Stimulated activated naive B cell treated with anti-CD40 and anti-IgM and Interleukin-4, amounts not matched to agents 10 μg/mL and 1 μg/mL and 100 μg/mL, for 72 hours (primary cell): ENCODE data around the gene EPN3.

Source experiments
- ATAC-seq, 2 donors: fragments of 150-1000 bp; cut with Tn5 transposase; replicated peaks; 2 replicates each; pipeline ENCODE4 v1.10.0; 2021; ENCODE audit warnings: moderate library complexity in 1 of 2
- DNase-seq: peaks from one replicate; pipeline ENCODE4 v3.0.0; 2021
- H3K27ac Mint-ChIP-seq: one replicate; pipeline ENCODE4 v1.8.0; 2022; ENCODE audit warnings: mild to moderate bottlenecking, mixed read lengths
- H3K27me3 Mint-ChIP-seq, 2 donors: one replicate each; pipeline ENCODE4 v1.8.0; 2022; ENCODE audit warnings: mixed read lengths in 2 of 2
- H3K36me3 Mint-ChIP-seq, 2 donors: one replicate each; pipeline ENCODE4 v1.8.0; 2022; ENCODE audit warnings: mixed read lengths in 2 of 2, mild to moderate bottlenecking in 1 of 2
- H3K4me1 Mint-ChIP-seq, 2 donors: one replicate each; pipeline ENCODE4 v1.8.0; 2022; ENCODE audit warnings: mixed read lengths in 2 of 2, mild to moderate bottlenecking in 1 of 2
- H3K4me3 Mint-ChIP-seq, 2 donors: one replicate each; pipeline ENCODE4 v1.8.0; 2022; ENCODE audit warnings: mild to moderate bottlenecking in 2 of 2, mixed read lengths in 2 of 2, moderate library complexity in 1 of 2
- H3K9me3 Mint-ChIP-seq, 2 donors: one replicate each; pipeline ENCODE4 v1.8.0; 2022; ENCODE audit warnings: mixed read lengths in 2 of 2, mild to moderate bottlenecking in 1 of 2

Gene EPN3

GRCh38 chr17:50501054-50501453 is 31.5 kb upstream of the EPN3 start:
- DNase-seq (no peak), ATAC-seq (no peak)
- Mint-ChIP-seq H3K36me3 (no peaks in the 10 kb centered on the region), H3K4me1 (no peaks in the 10 kb centered on the region), H3K9me3 (no peaks in the 10 kb centered on the region), H3K27ac (no peak overlapping the region), H3K27me3 (peaks cover 11 to 22% of the 10 kb centered on the region in 2 donors), H3K4me3 (no peak overlapping the region)

- H3K4me3 Mint-ChIP-seq, result no peak overlapping the region
- H3K4me1 Mint-ChIP-seq, result peaks cover 0 to under 1% of the 10 kb centered on the region in 2 donors
- H3K36me3 Mint-ChIP-seq, result no peaks in the 10 kb centered on the region
- peaks cover 11 to 23% of the 10 kb centered on the region in 2 donors for H3K27me3 Mint-ChIP-seq
- H3K9me3 Mint-ChIP-seq, result no peaks in the 10 kb centered on the region
- no peak overlapping the region for H3K27ac Mint-ChIP-seq
- DNase-seq (no peak), ATAC-seq (no peak)
These were observed 30.1 kb upstream of the EPN3 start for GRCh38 chr17:50502301-50502990.

- Mint-ChIP-seq H3K9me3 (no peaks in the 10 kb centered on the region), H3K27me3 (peaks cover 18 to 26% of the 10 kb centered on the region in 2 donors), H3K4me3 (no peak overlapping the region), H3K4me1 (peaks cover 7 to 15% of the 10 kb centered on the region in 2 donors), H3K36me3 (no peaks in the 10 kb centered on the region), H3K27ac (no peak overlapping the region)
- DNase-seq (no peak), ATAC-seq (no peak)
These were observed 26.9 kb upstream of the EPN3 start for GRCh38 chr17:50505591-50506130.

GRCh38 chr17:50506298-50506697 is 26.2 kb upstream of the EPN3 start:
- Mint-ChIP-seq H3K36me3 (no peaks in the 10 kb centered on the region), H3K4me1 (peaks cover 9 to 20% of the 10 kb centered on the region in 2 donors), H3K4me3 (no peak overlapping the region), H3K9me3 (no peaks in the 10 kb centered on the region), H3K27me3 (peaks cover 18 to 26% of the 10 kb centered on the region in 2 donors), H3K27ac (no peak overlapping the region)
- DNase-seq (no peak), ATAC-seq (no peak)

GRCh38 chr17:50507871-50508572 is 24.5 kb upstream of the EPN3 start, which contains the start of gene MYCBPAP:
Gene MYCBPAP (plus strand): TSS chr17:50508439. CDS start chr17:50508675, 236 bp downstream.
- H3K27me3 Mint-ChIP-seq, result peaks cover 22 to 34% of the 10 kb centered on the region in 2 donors

GRCh38 chr17:50508573-50509460 is 23.7 kb upstream of the EPN3 start:
- ATAC-seq (no peak), DNase-seq (no peak)
- Mint-ChIP-seq H3K27ac (peak overlapping the region; percentile 32), H3K4me3 (peak overlapping the region; percentile 85 to 90), H3K36me3 (no peaks in the 10 kb centered on the region), H3K4me1 (peaks cover 13 to 24% of the 10 kb centered on the region in 2 donors), H3K27me3 (peaks cover 19 to 33% of the 10 kb centered on the region in 2 donors), H3K9me3 (no peaks in the 10 kb centered on the region)

More at GRCh38 chr17:50507871-50508572, 24.5 kb upstream of the EPN3 start, which contains the start of gene MYCBPAP:
- no peaks in the 10 kb centered on the region for H3K36me3 Mint-ChIP-seq
- DNase-seq (peak; percentile 70), ATAC-seq (peak; percentile 84 to 88)
- peaks cover 13 to 24% of the 10 kb centered on the region in 2 donors for H3K4me1 Mint-ChIP-seq
- H3K9me3 Mint-ChIP-seq, result no peaks in the 10 kb centered on the region
- H3K4me3 Mint-ChIP-seq, result peak within 1 kb of the TSS; percentile 85 to 90
- peak within 1 kb of the TSS; percentile 91 for H3K27ac Mint-ChIP-seq

- peak; percentile 34 to 64 for ATAC-seq
- Mint-ChIP-seq H3K36me3 (no peaks in the 10 kb centered on the region), H3K4me3 (no peak overlapping the region), H3K27me3 (peaks cover 11 to 21% of the 10 kb centered on the region in 2 donors), H3K4me1 (peaks cover 13 to 24% of the 10 kb centered on the region in 2 donors), H3K27ac (no peak overlapping the region), H3K9me3 (no peaks in the 10 kb centered on the region)
- DNase-seq, result no peak
These were observed 21.5 kb upstream of the EPN3 start for GRCh38 chr17:50511058-50511457.

GRCh38 chr17:50513495-50513894 is 19.0 kb upstream of the EPN3 start:
- H3K4me1 Mint-ChIP-seq, result peaks cover 10 to 17% of the 10 kb centered on the region in 2 donors
- no peak overlapping the region for H3K27ac Mint-ChIP-seq

GRCh38 chr17:50514388-50514787 is 18.1 kb upstream of the EPN3 start:
- H3K4me1 Mint-ChIP-seq, result peaks cover 6 to 9% of the 10 kb centered on the region in 2 donors
- no peak for DNase-seq
- H3K27ac Mint-ChIP-seq, result no peak overlapping the region
- H3K27me3 Mint-ChIP-seq, result peaks cover 5 to 12% of the 10 kb centered on the region in 2 donors
- H3K36me3 Mint-ChIP-seq, result no peaks in the 10 kb centered on the region
- H3K9me3 Mint-ChIP-seq, result no peaks in the 10 kb centered on the region
- no peak for ATAC-seq
- H3K4me3 Mint-ChIP-seq, result no peak overlapping the region

More at GRCh38 chr17:50513495-50513894, 19.0 kb upstream of the EPN3 start:
- no peaks in the 10 kb centered on the region for H3K36me3 Mint-ChIP-seq
- H3K4me3 Mint-ChIP-seq, result no peak overlapping the region
- no peaks in the 10 kb centered on the region for H3K9me3 Mint-ChIP-seq
- H3K27me3 Mint-ChIP-seq, result peaks cover 8 to 18% of the 10 kb centered on the region in 2 donors
- DNase-seq, result no peak
- no peak for ATAC-seq

GRCh38 chr17:50514936-50515702 is 17.4 kb upstream of the EPN3 start:
- no peaks in the 10 kb centered on the region for H3K36me3 Mint-ChIP-seq
- H3K4me3 Mint-ChIP-seq, result no peak overlapping the region
- H3K27me3 Mint-ChIP-seq, result peaks cover 5 to 12% of the 10 kb centered on the region in 2 donors
- ATAC-seq (no peak), DNase-seq (no peak)
- H3K27ac Mint-ChIP-seq, result no peak overlapping the region
- H3K4me1 Mint-ChIP-seq, result peaks cover 6 to 9% of the 10 kb centered on the region in 2 donors
- H3K9me3 Mint-ChIP-seq, result no peaks in the 10 kb centered on the region

- DNase-seq, result no peak
- H3K27me3 Mint-ChIP-seq, result peaks cover 0 to 4% of the 10 kb centered on the region in 2 donors
- H3K36me3 Mint-ChIP-seq, result no peaks in the 10 kb centered on the region
- no peaks in the 10 kb centered on the region for H3K4me1 Mint-ChIP-seq
- no peak for ATAC-seq
- no peaks in the 10 kb centered on the region for H3K9me3 Mint-ChIP-seq
- H3K27ac Mint-ChIP-seq, result no peak overlapping the region
- no peak overlapping the region for H3K4me3 Mint-ChIP-seq
These were observed 15.5 kb upstream of the EPN3 start for GRCh38 chr17:50517011-50517410.

GRCh38 chr17:50517504-50518383 is 14.8 kb upstream of the EPN3 start:
- peaks cover 0 to 4% of the 10 kb centered on the region in 2 donors for H3K27me3 Mint-ChIP-seq
- no peak overlapping the region for H3K4me3 Mint-ChIP-seq

More at GRCh38 chr17:50517504-50518383, 14.8 kb upstream of the EPN3 start:
- ATAC-seq, result no peak
- Mint-ChIP-seq H3K9me3 (no peaks in the 10 kb centered on the region), H3K36me3 (no peaks in the 10 kb centered on the region), H3K4me1 (no peaks in the 10 kb centered on the region), H3K27ac (peak overlapping the region; percentile 78)
- no peak for DNase-seq
